Neural cell (in vitro differentiated cells): Measurements from ENCODE around the gene JDP2. TPM values are rescaled to one million over a fixed set of nuclear protein-coding genes. Genes with fewer than 3 reads are reported as not detected.

Experiments used
- H2AFZ ChIP-seq: fragments of 200-600, 300-800 bp; sonication (generic), shearing (Covaris generic); 2 replicates; pipeline ENCODE4 v1.6.0; 2014; ENCODE audit warnings: low read depth, mild to moderate bottlenecking, antibody characterized with exemption, low read length, moderate library complexity
- H3F3A ChIP-seq: fragments of 200-600 bp; shearing (Covaris generic); 2 replicates; pipeline ENCODE4 v1.6.1; 2016; ENCODE audit warnings: mild to moderate bottlenecking, moderate library complexity, mixed read lengths, antibody characterized with exemption, low read length; ENCODE audit not compliant: insufficient read depth, poor library complexity, severe bottlenecking
- H3K27ac ChIP-seq: fragments of 200-600, 300-800 bp; sonication (generic), shearing (Covaris generic); 2 replicates; pipeline ENCODE4 v1.5.1; 2014; ENCODE audit warnings: mild to moderate bottlenecking, low read length, moderate library complexity
- H3K27me3 ChIP-seq: fragments of 300-800, 200-600 bp; sonication (generic), shearing (Covaris generic); 2 replicates; pipeline ENCODE4 v1.6.0; 2014; ENCODE audit warnings: mild to moderate bottlenecking, low read depth, low read length, moderate library complexity; ENCODE audit not compliant: insufficient read depth
- H3K36me3 ChIP-seq: fragments of 300-800, 200-600 bp; sonication (generic), shearing (Covaris generic); 2 replicates; pipeline ENCODE4 v1.5.1; 2014; ENCODE audit warnings: mild to moderate bottlenecking, antibody characterized with exemption, low read length, moderate library complexity; ENCODE audit not compliant: insufficient read depth
- H3K4me2 ChIP-seq: fragments of 300-800, 200-600 bp; sonication (generic), shearing (Covaris generic); 2 replicates; pipeline ENCODE4 v1.6.0; 2014; ENCODE audit warnings: mild to moderate bottlenecking, low read length
- H3K4me3 ChIP-seq: fragments of 300-800, 200-600 bp; sonication (generic), shearing (Covaris generic); 2 replicates; pipeline ENCODE4 v1.5.1; 2014; ENCODE audit warnings: mild to moderate bottlenecking, low read length, moderate library complexity
- H3K79me2 ChIP-seq: fragments of 200-600 bp; shearing (Covaris generic); replicated peaks from 2 replicates; pipeline ENCODE4 v1.6.0; 2014; ENCODE audit warnings: mild to moderate bottlenecking, low read length, moderate library complexity; ENCODE audit not compliant: insufficient read depth
- H3K9ac ChIP-seq: fragments of 300-800, 200-600 bp; sonication (generic), shearing (Covaris generic); 2 replicates; pipeline ENCODE4 v1.6.1; 2016; ENCODE audit warnings: mild to moderate bottlenecking, low read length, mixed read lengths
- H3K9me2 ChIP-seq: fragments of 200-600 bp; shearing (Covaris generic); 2 replicates; pipeline ENCODE4 v1.6.1; 2016; ENCODE audit warnings: mild to moderate bottlenecking, low read length, mixed read lengths; ENCODE audit not compliant: insufficient read depth
- H3K9me3 ChIP-seq: fragments of 200-600, 300-800 bp; sonication (generic), shearing (Covaris generic); 2 replicates; pipeline ENCODE4 v1.6.1; 2016; ENCODE audit warnings: mild to moderate bottlenecking, mixed run types, low read length, moderate library complexity, mixed read lengths
- H4K20me1 ChIP-seq: fragments of 200-600 bp; shearing (Covaris generic); 2 replicates; pipeline ENCODE4 v1.6.1; 2016; ENCODE audit warnings: mild to moderate bottlenecking, mixed run types; ENCODE audit not compliant: insufficient read depth
- CTCF ChIP-seq: fragments of 450-650 bp; IDR thresholded peaks from 2 replicates; pipeline ENCODE4 v1.5.1; 2014; ENCODE audit warnings: antibody characterized with exemption, mild to moderate bottlenecking, moderate library complexity; ENCODE audit not compliant: poor library complexity, severe bottlenecking
- EP300 ChIP-seq: fragments of 450-650 bp; conservative IDR thresholded peaks from 2 replicates; pipeline ENCODE4 v1.6.1; 2014; ENCODE audit warnings: antibody characterized with exemption, mild to moderate bottlenecking, moderate library complexity; ENCODE audit not compliant: poor library complexity, severe bottlenecking
- EZH2 ChIP-seq: fragments of 200-600, 300-800 bp; shearing (Covaris generic), sonication (generic); IDR thresholded peaks from 2 replicates; pipeline ENCODE4 v1.6.1; 2014; ENCODE audit warnings: antibody characterized with exemption, low read length, borderline replicate concordance, mild to moderate bottlenecking; ENCODE audit not compliant: insufficient read depth, poor library complexity, severe bottlenecking
- MXI1 ChIP-seq: fragments of 450-650 bp; conservative IDR thresholded peaks from 2 replicates; pipeline ENCODE4 v1.6.1; 2014; ENCODE audit warnings: antibody characterized with exemption, mild to moderate bottlenecking; ENCODE audit not compliant: poor library complexity, severe bottlenecking
- POLR2AphosphoS5 ChIP-seq: IDR thresholded peaks from 2 replicates; pipeline ENCODE4 v1.6.1; 2012
- RAD21 ChIP-seq: fragments of 450-650 bp; conservative IDR thresholded peaks from 2 replicates; pipeline ENCODE4 v1.6.1; 2014; ENCODE audit warnings: antibody characterized with exemption, mild to moderate bottlenecking, moderate library complexity
- SMC3 ChIP-seq: fragments of 450-650 bp; conservative IDR thresholded peaks from 2 replicates; pipeline ENCODE4 v1.6.1; 2014; ENCODE audit warnings: antibody characterized with exemption, mild to moderate bottlenecking, moderate library complexity; ENCODE audit not compliant: poor library complexity
- TAF1 ChIP-seq: IDR thresholded peaks from 2 replicates; pipeline ENCODE4 v1.6.1; 2012; ENCODE audit warnings: low read depth
- polyA plus RNA-seq: library from polyadenylated mRNA; depleted of rRNA; stranded (reverse); fragments of >200 nt; gene quantifications from 2 replicates; pipeline ENCODE4 v1.2.3, GENCODE V29; 2014
- TF ChIP-seq, protein P1 (sequence below): IDR thresholded peaks from 2 replicates; pipeline ENCODE4 v1.6.1; 2012; ENCODE audit warnings: borderline replicate concordance

Gene JDP2
- polyA plus RNA-seq, 1 donor from 2014 or later = 20.3 TPM

DNA sequence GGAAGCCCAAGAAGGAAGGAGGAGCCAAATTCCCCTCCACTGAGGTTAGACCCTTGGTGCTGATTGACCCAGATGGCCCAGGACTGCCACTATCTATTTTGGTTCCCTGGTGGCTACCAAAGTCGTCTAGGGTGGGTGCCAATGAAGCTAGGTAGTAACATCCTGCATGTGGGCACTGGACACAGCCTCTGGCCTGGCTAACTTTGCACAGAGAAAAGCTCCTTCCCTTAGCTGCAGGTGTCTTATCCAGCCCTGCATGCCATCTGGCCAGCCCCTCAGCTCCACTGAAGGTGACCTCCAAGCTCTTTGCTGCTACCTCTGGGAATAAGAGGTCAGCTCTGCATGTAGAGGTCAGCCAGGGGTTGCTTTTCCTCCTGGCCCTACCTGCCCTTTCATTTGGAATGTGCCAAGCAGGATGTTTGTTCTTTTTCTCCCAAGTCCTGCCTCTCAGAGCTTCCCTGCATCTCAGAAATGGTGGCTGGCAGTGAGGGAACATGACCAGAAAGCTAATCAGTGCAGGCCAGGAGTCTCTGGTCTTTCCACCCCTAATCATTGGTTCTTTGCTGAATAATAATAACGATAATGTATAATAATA, 34.0 kb downstream of the JDP2 start:
- H3K9ac ChIP-seq = no peak overlapping the region
- no peak overlapping the region for H3K4me3 ChIP-seq
- TF ChIP-seq RAD21 (no peak), TAF1 (no peak), EP300 (no peak), SMC3 (no peak), CTCF (no peak)
- no peaks in the 10 kb centered on the region for H3F3A ChIP-seq
- no peaks in the 10 kb centered on the region for H3K9me3 ChIP-seq
- no peaks in the 10 kb centered on the region for H3K36me3 ChIP-seq
- no peak overlapping the region for H3K27ac ChIP-seq
- no peak overlapping the region for H2AFZ ChIP-seq
- H3K4me2 ChIP-seq = no peak overlapping the region
- no peaks in the 10 kb centered on the region for H4K20me1 ChIP-seq
- H3K9me2 ChIP-seq = no peaks in the 10 kb centered on the region
- no peaks in the 10 kb centered on the region for H3K79me2 ChIP-seq
- no peaks in the 10 kb centered on the region for H3K27me3 ChIP-seq

DNA sequence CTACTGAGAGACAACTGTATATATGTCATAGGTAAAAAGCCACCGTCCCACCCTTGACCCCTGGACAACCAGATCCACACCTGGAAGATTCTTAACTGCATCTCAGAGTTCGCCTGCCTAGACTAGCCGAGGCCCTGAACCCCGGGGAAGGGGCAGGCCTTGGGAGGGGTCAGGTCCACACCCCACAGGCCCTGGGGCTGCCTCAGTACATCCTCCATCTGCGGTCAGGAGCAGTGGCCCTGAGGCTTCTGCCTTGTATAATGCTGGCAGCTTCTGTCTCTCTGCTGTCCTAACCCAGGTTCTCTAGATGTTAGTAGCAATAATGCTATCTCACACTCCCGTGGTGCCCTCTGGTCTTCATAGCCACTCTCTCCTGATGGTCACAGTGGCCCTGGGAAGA, 36.8 kb downstream of the JDP2 start:
- Histone ChIP-seq H3K9me3 (no peaks in the 10 kb centered on the region), H3K27me3 (no peaks in the 10 kb centered on the region), H3K4me3 (no peak overlapping the region), H3K27ac (no peak overlapping the region), H3K36me3 (no peaks in the 10 kb centered on the region), H3K9ac (no peak overlapping the region), H3K79me2 (no peaks in the 10 kb centered on the region), H3K4me2 (no peak overlapping the region), H4K20me1 (no peaks in the 10 kb centered on the region), H3K9me2 (no peaks in the 10 kb centered on the region), H2AFZ (no peak overlapping the region), H3F3A (no peaks in the 10 kb centered on the region)
- TF ChIP-seq MXI1 (no peak), POLR2AphosphoS5 (no peak), RAD21 (no peak), EZH2 (no peak), SMC3 (no peak), CTCF (no peak), TAF1 (no peak), EP300 (no peak)
- TF ChIP-seq, protein P1, sequence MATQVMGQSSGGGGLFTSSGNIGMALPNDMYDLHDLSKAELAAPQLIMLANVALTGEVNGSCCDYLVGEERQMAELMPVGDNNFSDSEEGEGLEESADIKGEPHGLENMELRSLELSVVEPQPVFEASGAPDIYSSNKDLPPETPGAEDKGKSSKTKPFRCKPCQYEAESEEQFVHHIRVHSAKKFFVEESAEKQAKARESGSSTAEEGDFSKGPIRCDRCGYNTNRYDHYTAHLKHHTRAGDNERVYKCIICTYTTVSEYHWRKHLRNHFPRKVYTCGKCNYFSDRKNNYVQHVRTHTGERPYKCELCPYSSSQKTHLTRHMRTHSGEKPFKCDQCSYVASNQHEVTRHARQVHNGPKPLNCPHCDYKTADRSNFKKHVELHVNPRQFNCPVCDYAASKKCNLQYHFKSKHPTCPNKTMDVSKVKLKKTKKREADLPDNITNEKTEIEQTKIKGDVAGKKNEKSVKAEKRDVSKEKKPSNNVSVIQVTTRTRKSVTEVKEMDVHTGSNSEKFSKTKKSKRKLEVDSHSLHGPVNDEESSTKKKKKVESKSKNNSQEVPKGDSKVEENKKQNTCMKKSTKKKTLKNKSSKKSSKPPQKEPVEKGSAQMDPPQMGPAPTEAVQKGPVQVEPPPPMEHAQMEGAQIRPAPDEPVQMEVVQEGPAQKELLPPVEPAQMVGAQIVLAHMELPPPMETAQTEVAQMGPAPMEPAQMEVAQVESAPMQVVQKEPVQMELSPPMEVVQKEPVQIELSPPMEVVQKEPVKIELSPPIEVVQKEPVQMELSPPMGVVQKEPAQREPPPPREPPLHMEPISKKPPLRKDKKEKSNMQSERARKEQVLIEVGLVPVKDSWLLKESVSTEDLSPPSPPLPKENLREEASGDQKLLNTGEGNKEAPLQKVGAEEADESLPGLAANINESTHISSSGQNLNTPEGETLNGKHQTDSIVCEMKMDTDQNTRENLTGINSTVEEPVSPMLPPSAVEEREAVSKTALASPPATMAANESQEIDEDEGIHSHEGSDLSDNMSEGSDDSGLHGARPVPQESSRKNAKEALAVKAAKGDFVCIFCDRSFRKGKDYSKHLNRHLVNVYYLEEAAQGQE = no peak
